CD8-positive, alpha-beta memory T cell (primary cell): ENCODE measurements around the gene CDH5. TPM values are rescaled to one million over a fixed set of nuclear protein-coding genes. Genes with fewer than 3 reads are reported as not detected.
"Not testable (repeated sequence)": the region's sequence is repeated elsewhere in the genome, so short reads cannot be mapped to it uniquely, and the experiment has no call there.

Source experiments
- CTCF ChIA-PET: fragments of 350-600 bp; sonication (Branson Sonifier 250); formaldehyde crosslinking; loops from one replicate; lab custom pipeline; 2021; ENCODE audit warnings: antibody characterized with exemption; lab: Charles Lee
- POLR2A ChIA-PET: fragments of 350-600 bp; sonication (Branson Sonifier 250); formaldehyde crosslinking; loops from one replicate; lab custom pipeline; 2021; ENCODE audit warnings: antibody characterized with exemption; lab: Charles Lee
- DNase-seq, 5 donors: peaks; one replicate each; pipeline versions ENCODE4 v3.0.0 to v3.0.0-alpha.2; 2020 to 2022; ENCODE audit warnings: mixed read lengths in 1 of 5
- H3K27ac ChIP-seq: one replicate; pipeline ENCODE4 v1.7.0; 2013; ENCODE audit warnings: low read depth, mild to moderate bottlenecking, low read length, moderate library complexity
- H3K27me3 ChIP-seq: 2 replicates; pipeline ENCODE4 v1.7.0; 2013; ENCODE audit warnings: low read length, mild to moderate bottlenecking; ENCODE audit not compliant: insufficient read depth, poor library complexity, severe bottlenecking
- H3K36me3 ChIP-seq: 2 replicates; pipeline ENCODE4 v1.7.0; 2013; ENCODE audit warnings: mild to moderate bottlenecking, low read length, moderate library complexity; ENCODE audit not compliant: insufficient read depth
- H3K4me1 ChIP-seq: 2 replicates; pipeline ENCODE4 v1.7.0; 2013; ENCODE audit warnings: mild to moderate bottlenecking, low read length, moderate library complexity; ENCODE audit not compliant: insufficient read depth
- H3K4me3 ChIP-seq: 2 replicates; pipeline ENCODE4 v1.7.0; 2013; ENCODE audit warnings: mild to moderate bottlenecking, low read length
- H3K9me3 ChIP-seq: 2 replicates; pipeline ENCODE4 v1.7.0; 2013; ENCODE audit warnings: mild to moderate bottlenecking, low read length
- H3K27ac Mint-ChIP-seq, 8 donors: one replicate each; pipeline ENCODE4 v1.8.0; 2020 to 2021; ENCODE audit warnings: mixed read lengths in 8 of 8, mild to moderate bottlenecking in 6 of 8, inconsistent platforms in 3 of 8, moderate library complexity in 3 of 8
- H3K27me3 Mint-ChIP-seq, 2 donors: one replicate each; pipeline ENCODE4 v1.8.0; 2020 to 2021; ENCODE audit warnings: mixed read lengths in 2 of 2, mild to moderate bottlenecking in 1 of 2, moderate library complexity in 1 of 2
- H3K36me3 Mint-ChIP-seq, 3 donors: one replicate each; pipeline ENCODE4 v1.8.0; 2020 to 2021; ENCODE audit warnings: mixed read lengths in 3 of 3, inconsistent platforms in 1 of 3, mild to moderate bottlenecking in 1 of 3
- H3K4me1 Mint-ChIP-seq, 3 donors: one replicate each; pipeline ENCODE4 v1.8.0; 2020 to 2021; ENCODE audit warnings: mixed read lengths in 3 of 3, inconsistent platforms in 1 of 3, mild to moderate bottlenecking in 1 of 3
- H3K4me3 Mint-ChIP-seq, 7 donors: one replicate each; pipeline ENCODE4 v1.8.0; 2020 to 2021; ENCODE audit warnings: mixed read lengths in 7 of 7, mild to moderate bottlenecking in 6 of 7, moderate library complexity in 4 of 7, inconsistent platforms in 2 of 7
- H3K9me3 Mint-ChIP-seq, 5 donors: one replicate each; pipeline ENCODE4 v1.8.0; 2020 to 2022; ENCODE audit warnings: mixed read lengths in 5 of 5, mild to moderate bottlenecking in 3 of 5, moderate library complexity in 2 of 5, inconsistent platforms in 1 of 5
- polyA plus RNA-seq: library from polyadenylated mRNA; unstranded; fragments of 300-500 nt; fragmentation: Illumina TruSeq; gene quantifications from one replicate; pipeline ENCODE4 v1.2.3, GENCODE V29; 2021
- total RNA-seq, 2 experiments: library from RNA; stranded (reverse); gene quantifications; one replicate each; pipeline ENCODE4 v1.2.3, GENCODE V29; 2021

The CDH5 gene
- total and polyA plus RNA-seq, 3 experiments from 2014 or later: not detected

GRCh38 chr16:66328282-66328681, 38.2 kb upstream of the CDH5 start:
- Histone ChIP-seq H3K4me1 (no peaks in the 10 kb centered on the region), H3K36me3 (no peaks in the 10 kb centered on the region), H3K27me3 (no peaks in the 10 kb centered on the region), H3K9me3 (no peaks in the 10 kb centered on the region), H3K27ac (no peak overlapping the region), H3K4me3 (no peak overlapping the region)
- H3K4me3 Mint-ChIP-seq: no peak overlapping the region
- H3K9me3 Mint-ChIP-seq: peaks cover 0 to 2% (median 0%) of the 10 kb centered on the region in 5 donors
- H3K36me3 Mint-ChIP-seq: peaks cover 0 to 1% (median 0%) of the 10 kb centered on the region in 3 donors
- DNase-seq: no peak
- CTCF ChIA-PET: interaction anchor here (0.9 to 1.6 kb wide), 2 partner anchors 14 to 17 kb away, joined by 3 read pairs; no protein-coding TSS in a partner anchor
- H3K4me1 Mint-ChIP-seq: no peaks in the 10 kb centered on the region
- no peak overlapping the region for H3K27ac Mint-ChIP-seq
- POLR2A ChIA-PET: no interaction called here
- H3K27me3 Mint-ChIP-seq: peaks cover 12 to 45% of the 10 kb centered on the region in 2 donors

DNA sequence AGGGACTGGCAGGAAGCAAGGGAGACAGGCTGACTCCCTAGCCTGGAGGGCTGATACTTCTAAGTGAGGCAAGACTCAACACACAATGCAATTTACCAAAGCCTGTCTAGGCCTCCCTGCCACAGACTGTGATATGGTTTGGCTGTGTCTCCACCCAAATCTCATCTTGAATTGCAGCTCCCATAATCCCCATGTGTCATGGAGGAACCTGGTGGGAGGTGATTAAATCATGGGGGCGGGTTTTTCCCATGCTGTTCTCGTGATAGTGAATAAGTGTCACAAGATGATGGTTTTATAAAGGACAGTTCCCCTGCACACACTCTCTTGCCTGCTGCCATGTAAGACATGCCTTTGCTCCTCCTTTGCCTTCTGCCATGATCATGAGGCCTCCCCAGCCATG, 35.0 kb upstream of the CDH5 start:
- H3K9me3 ChIP-seq, CTCF ChIA-PET, H3K36me3 ChIP-seq, POLR2A ChIA-PET, H3K9me3 Mint-ChIP-seq, H3K4me3 Mint-ChIP-seq, H3K27ac Mint-ChIP-seq, H3K36me3 Mint-ChIP-seq, H3K4me1 ChIP-seq, H3K27ac ChIP-seq, H3K4me1 Mint-ChIP-seq, H3K27me3 ChIP-seq, H3K4me3 ChIP-seq, DNase-seq: not testable (repeated sequence)
- H3K27me3 Mint-ChIP-seq: peaks cover 20 to 50% of the 10 kb centered on the region in 2 donors

- Histone ChIP-seq H3K4me1 (no peaks in the 10 kb centered on the region), H3K9me3 (no peaks in the 10 kb centered on the region), H3K27me3 (no peaks in the 10 kb centered on the region), H3K27ac (no peak overlapping the region), H3K36me3 (no peaks in the 10 kb centered on the region), H3K4me3 (no peak overlapping the region)
- Mint-ChIP-seq H3K4me3 (no peak overlapping the region), H3K9me3 (peaks cover 0 to 2% (median 0%) of the 10 kb centered on the region in 5 donors), H3K4me1 (no peaks in the 10 kb centered on the region), H3K36me3 (peaks cover 0 to 1% (median 0%) of the 10 kb centered on the region in 3 donors), H3K27me3 (peaks cover 22 to 54% of the 10 kb centered on the region in 2 donors), H3K27ac (no peak overlapping the region)
- POLR2A ChIA-PET: no interaction called here
- CTCF ChIA-PET: no interaction called here
- no peak for DNase-seq
Measured at GRCh38 chr16:66332634-66333610, 33.6 kb upstream of the CDH5 start.

DNA sequence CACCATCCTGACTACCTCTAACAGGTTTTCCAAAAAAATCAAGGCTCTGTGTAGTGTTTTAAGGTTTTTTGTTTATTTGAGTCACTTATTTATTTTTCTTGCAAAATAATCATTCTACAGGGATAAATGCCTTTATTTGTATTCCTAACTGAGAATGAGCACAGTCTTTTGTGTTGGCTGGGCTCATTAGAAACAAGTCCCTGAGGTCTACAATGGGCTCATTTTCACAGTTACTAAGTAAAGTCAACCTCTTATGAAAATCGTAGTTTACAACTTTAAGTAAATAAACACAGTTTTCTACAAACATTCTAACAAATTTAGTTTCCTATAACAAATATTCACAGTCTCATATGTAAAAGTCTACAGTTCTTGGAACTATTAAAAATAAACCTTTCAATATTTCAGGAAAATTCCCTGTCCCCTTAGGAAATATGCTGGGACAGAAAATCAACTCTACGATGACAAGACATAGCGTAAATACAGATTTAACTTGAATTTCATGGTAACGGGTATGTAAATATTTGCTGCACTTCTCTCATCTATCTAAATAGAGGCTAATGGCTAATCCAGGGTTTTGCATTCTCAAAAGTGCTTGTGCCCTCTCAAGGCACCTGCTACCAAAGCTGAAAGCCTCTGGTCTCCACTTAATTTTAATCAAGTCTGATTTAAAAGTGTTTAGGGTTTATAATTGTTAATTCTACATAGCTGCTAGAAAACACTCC, 31.5 kb upstream of the CDH5 start:
- POLR2A ChIA-PET: no interaction called here
- no peaks in the 10 kb centered on the region for H3K36me3 ChIP-seq
- no peak overlapping the region for H3K4me3 Mint-ChIP-seq
- H3K9me3 Mint-ChIP-seq: peaks cover 0 to 2% (median 0%) of the 10 kb centered on the region in 5 donors
- no peaks in the 10 kb centered on the region for H3K4me1 Mint-ChIP-seq
- H3K4me3 ChIP-seq: no peak overlapping the region
- no peaks in the 10 kb centered on the region for H3K4me1 ChIP-seq
- peaks cover 0 to 1% (median 0%) of the 10 kb centered on the region in 3 donors for H3K36me3 Mint-ChIP-seq
- CTCF ChIA-PET: interaction anchor here (1.1 kb wide), 1 partner anchor 9 kb away, joined by 4 read pairs; no protein-coding TSS in a partner anchor
- H3K27me3 ChIP-seq: no peaks in the 10 kb centered on the region
- no peak for DNase-seq
- H3K27me3 Mint-ChIP-seq: peaks cover 24 to 52% of the 10 kb centered on the region in 2 donors
- H3K27ac Mint-ChIP-seq: no peak overlapping the region
- no peaks in the 10 kb centered on the region for H3K9me3 ChIP-seq
- H3K27ac ChIP-seq: no peak overlapping the region

DNA sequence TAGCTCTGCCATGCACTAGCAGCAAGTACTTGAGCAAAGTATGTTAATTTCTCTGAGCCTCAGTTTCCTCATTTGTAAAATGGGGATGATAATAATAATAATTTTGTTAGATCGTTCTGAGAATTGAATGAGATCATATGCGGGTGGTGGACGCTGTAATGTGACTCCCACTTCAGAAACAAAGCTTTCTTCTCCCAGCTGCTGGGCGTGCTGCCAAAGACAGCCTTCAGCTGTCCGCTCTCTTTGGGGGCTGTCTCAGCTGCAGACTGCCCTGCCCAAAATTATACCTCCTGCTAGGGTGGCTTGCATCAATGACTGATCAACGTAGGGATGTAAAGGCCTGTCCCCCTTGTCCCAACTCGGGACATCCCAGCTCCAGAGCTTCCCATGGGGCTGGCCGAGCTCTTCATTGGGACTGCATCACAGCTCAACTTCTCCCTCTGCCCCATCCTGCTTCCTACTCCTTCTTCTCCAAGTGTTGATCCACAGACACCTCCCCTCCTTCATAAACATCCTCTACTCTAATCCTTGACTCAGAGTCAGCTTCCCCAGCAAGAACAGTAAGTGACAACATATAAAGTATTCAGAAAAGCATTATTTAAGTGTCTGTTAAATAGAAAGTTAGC, 30.7 kb upstream of the CDH5 start:
- POLR2A ChIA-PET: no interaction called here
- Histone ChIP-seq H3K27me3 (no peaks in the 10 kb centered on the region), H3K36me3 (no peaks in the 10 kb centered on the region), H3K27ac (no peak overlapping the region), H3K4me3 (no peak overlapping the region), H3K4me1 (no peaks in the 10 kb centered on the region), H3K9me3 (no peaks in the 10 kb centered on the region)
- CTCF ChIA-PET: interaction anchor here (1.1 kb wide), 1 partner anchor 8 kb away, joined by 4 read pairs; no protein-coding TSS in a partner anchor
- Mint-ChIP-seq H3K36me3 (peaks cover 0 to 1% (median 0%) of the 10 kb centered on the region in 3 donors), H3K27me3 (peaks cover 24 to 52% of the 10 kb centered on the region in 2 donors), H3K27ac (no peak overlapping the region), H3K9me3 (peaks cover 0 to 2% (median 0%) of the 10 kb centered on the region in 5 donors), H3K4me3 (no peak overlapping the region), H3K4me1 (no peaks in the 10 kb centered on the region)
- no peak for DNase-seq

DNA sequence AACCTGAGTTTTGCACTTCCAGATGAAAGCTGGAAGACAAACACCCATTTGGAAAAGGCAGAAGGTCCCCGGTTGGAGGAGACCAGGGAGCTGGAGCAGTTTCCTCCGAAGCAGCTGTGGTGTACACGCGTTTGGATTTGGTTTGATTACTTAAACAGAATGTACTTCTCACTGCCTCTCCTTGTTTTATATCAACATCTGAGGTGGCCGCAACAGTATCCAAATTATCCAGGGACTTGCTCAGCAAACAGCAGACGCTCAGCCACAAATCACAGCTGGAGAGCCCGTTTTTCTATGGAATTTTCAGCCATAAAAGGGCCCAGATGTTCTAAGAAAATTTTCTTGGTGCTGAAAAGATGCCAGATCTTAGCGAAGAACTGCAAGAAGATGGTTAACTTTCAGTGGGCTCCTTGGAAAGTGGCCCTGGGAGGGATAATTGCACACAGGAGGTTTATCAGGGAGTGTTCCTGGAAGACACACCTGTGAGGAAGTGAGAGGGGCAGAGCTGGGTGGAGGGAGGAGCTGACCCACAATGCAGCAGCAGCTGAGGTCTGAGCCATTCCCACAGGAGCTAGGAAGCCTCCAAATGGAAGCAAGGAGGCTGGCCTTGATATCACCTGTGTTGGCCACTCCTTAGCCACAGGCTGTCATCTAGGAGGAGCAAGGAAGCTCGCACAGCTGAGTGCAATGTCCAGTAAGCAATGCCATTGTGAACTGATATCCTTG, 28.9 kb upstream of the CDH5 start:
- no peaks in the 10 kb centered on the region for H3K27me3 ChIP-seq
- ChIA-PET CTCF (no interaction called here), POLR2A (no interaction called here)
- no peak overlapping the region for H3K4me3 Mint-ChIP-seq
- peaks cover 23 to 54% of the 10 kb centered on the region in 2 donors for H3K27me3 Mint-ChIP-seq
- no peak overlapping the region for H3K27ac ChIP-seq
- no peak overlapping the region for H3K4me3 ChIP-seq
- H3K27ac Mint-ChIP-seq: no peak overlapping the region
- peaks cover 0 to 2% (median 0%) of the 10 kb centered on the region in 5 donors for H3K9me3 Mint-ChIP-seq
- no peaks in the 10 kb centered on the region for H3K4me1 ChIP-seq
- H3K36me3 ChIP-seq: no peaks in the 10 kb centered on the region
- no peaks in the 10 kb centered on the region for H3K36me3 Mint-ChIP-seq
- no peaks in the 10 kb centered on the region for H3K4me1 Mint-ChIP-seq
- DNase-seq: no peak
- no peaks in the 10 kb centered on the region for H3K9me3 ChIP-seq

DNA sequence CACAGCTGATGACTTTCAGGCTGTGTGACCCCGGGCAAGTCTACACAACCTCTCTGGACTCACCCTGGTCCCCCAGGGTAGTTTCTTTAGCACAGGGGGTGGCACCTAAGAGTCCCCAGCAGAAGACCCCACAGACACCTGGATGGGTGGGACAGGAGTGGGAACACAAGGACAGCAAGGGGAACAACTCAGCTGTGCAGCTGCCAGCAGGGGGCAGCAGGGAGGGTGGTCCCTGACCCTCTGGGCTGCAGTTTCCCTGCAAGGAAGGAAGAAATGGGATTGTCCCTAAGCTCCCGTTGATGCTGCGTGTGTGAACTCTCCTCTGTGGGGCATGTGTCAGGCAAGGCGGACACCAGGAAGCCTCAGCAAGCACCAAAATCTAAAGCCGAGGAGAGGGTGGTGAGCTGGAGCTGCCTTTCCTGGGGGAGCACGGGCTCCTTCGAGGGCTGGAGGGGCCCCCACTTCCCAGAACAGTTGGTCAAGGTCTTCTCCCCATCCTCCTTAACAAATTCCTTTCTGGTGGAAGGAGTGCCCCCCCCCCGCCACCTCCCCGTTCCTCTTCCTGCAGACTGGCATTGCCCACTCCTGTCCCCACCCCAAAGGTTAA, 24.1 kb upstream of the CDH5 start:
- Mint-ChIP-seq H3K9me3 (no peaks in the 10 kb centered on the region), H3K4me3 (no peak overlapping the region), H3K27ac (no peak overlapping the region), H3K4me1 (no peaks in the 10 kb centered on the region), H3K27me3 (peaks cover 19 to 57% of the 10 kb centered on the region in 2 donors), H3K36me3 (no peaks in the 10 kb centered on the region)
- no peak for DNase-seq
- Histone ChIP-seq H3K27me3 (no peaks in the 10 kb centered on the region), H3K36me3 (no peaks in the 10 kb centered on the region), H3K4me3 (no peak overlapping the region), H3K9me3 (no peaks in the 10 kb centered on the region), H3K27ac (no peak overlapping the region), H3K4me1 (no peaks in the 10 kb centered on the region)
- ChIA-PET POLR2A (no interaction called here), CTCF (interaction anchor here (1.2 to 1.9 kb wide), 3 partner anchors 14 to 25 kb away, joined by 3 to 7 read pairs (median 4); no protein-coding TSS in a partner anchor)
